GM18870 (cell line): ENCODE data around the gene CLNS1A.
"Not testable (repeated sequence)": the region's sequence is repeated elsewhere in the genome, so short reads cannot be mapped to it uniquely, and the experiment has no call there.

Source experiments
- ATAC-seq: cut with Tn5 transposase; IDR thresholded peaks from one replicate; pipeline ENCODE4 v1.9.1; 2021; ENCODE audit warnings: moderate library complexity; ENCODE audit not compliant: unreplicated experiment

CLNS1A gene

GRCh38 chr11:77637345-77638165 lies at the start of gene CLNS1A:
Gene CLNS1A (minus strand): TSS chr11:77637794. CDS start chr11:77637714, 80 bp downstream.
- peak; percentile 89 for ATAC-seq

- ATAC-seq = no peak
These were observed 49.5 kb upstream of the CLNS1A start for GRCh38 chr11:77687088-77687487.

GRCh38 chr11:77677138-77677537 lies 39.5 kb upstream of the CLNS1A start:
- ATAC-seq = no peak

GRCh38 chr11:77672264-77672663 lies 34.7 kb upstream of the CLNS1A start:
- ATAC-seq = no peak

- no peak for ATAC-seq
These were observed 32.4 kb upstream of the CLNS1A start for GRCh38 chr11:77669848-77670511.

GRCh38 chr11:77668760-77669159 lies 31.2 kb upstream of the CLNS1A start:
- ATAC-seq = no peak

- ATAC-seq = no peak
These were observed 27.8 kb upstream of the CLNS1A start for GRCh38 chr11:77665240-77665965.

GRCh38 chr11:77661670-77662069 lies 24.1 kb upstream of the CLNS1A start:
- no peak for ATAC-seq

GRCh38 chr11:77660947-77661346 lies 23.4 kb upstream of the CLNS1A start:
- ATAC-seq = no peak

GRCh38 chr11:77658213-77659013 lies 20.8 kb upstream of the CLNS1A start:
- ATAC-seq = no peak

- no peak for ATAC-seq
These were observed 18.8 kb upstream of the CLNS1A start for GRCh38 chr11:77656362-77656761.

GRCh38 chr11:77654770-77655434 lies 17.3 kb upstream of the CLNS1A start:
- ATAC-seq = no peak

GRCh38 chr11:77650123-77650522 lies 12.5 kb upstream of the CLNS1A start:
- ATAC-seq = no peak

GRCh38 chr11:77647654-77648305 lies 10.2 kb upstream of the CLNS1A start:
- ATAC-seq = no peak

- no peak for ATAC-seq
These were observed 7.3 kb upstream of the CLNS1A start for GRCh38 chr11:77644887-77645286.

- ATAC-seq = no peak
These were observed 4.6 kb upstream of the CLNS1A start for GRCh38 chr11:77642228-77642627.

GRCh38 chr11:77636731-77637344 lies 756 bp downstream of the CLNS1A start:
- no peak for ATAC-seq

GRCh38 chr11:77633926-77634325 lies 3.7 kb downstream of the CLNS1A start:
- ATAC-seq = not testable (repeated sequence)

- no peak for ATAC-seq
These were observed 7.4 kb downstream of the CLNS1A start for GRCh38 chr11:77630157-77630710.
